Liver (tissue), 9 donors: Measurements from ENCODE around the gene SLC8A3. TPM values are rescaled to one million over a fixed set of nuclear protein-coding genes. Genes with fewer than 3 reads are reported as not detected.

ENCODE experiments used
- DNase-seq: peaks from one replicate; pipeline ENCODE4 v3.0.0-alpha.2; 2017; ENCODE audit warnings: low spot score
- H3K27ac ChIP-seq, 2 donors: one replicate each; pipeline ENCODE4 v1.7.0; 2013; ENCODE audit warnings: inconsistent platforms in 2 of 2, low read length in 2 of 2, control low read depth in 1 of 2, low read depth in 1 of 2, mild to moderate bottlenecking in 1 of 2
- H3K27me3 ChIP-seq, 4 donors: one replicate each; pipeline versions ENCODE4 v1.6.1 to v1.7.0; 2013; ENCODE audit warnings: low read length in 3 of 4, inconsistent platforms in 1 of 4, mild to moderate bottlenecking in 1 of 4, moderate library complexity in 1 of 4; ENCODE audit not compliant: control insufficient read depth in 4 of 4, insufficient read depth in 4 of 4
- H3K36me3 ChIP-seq, 4 donors: one replicate each; pipeline versions ENCODE4 v1.6.1 to v1.7.0; 2013; ENCODE audit warnings: low read length in 3 of 4, mild to moderate bottlenecking in 3 of 4, low read depth in 1 of 4, moderate library complexity in 1 of 4; ENCODE audit not compliant: control insufficient read depth in 4 of 4, insufficient read depth in 3 of 4
- H3K4me1 ChIP-seq, 4 donors: one replicate each; pipeline versions ENCODE4 v1.6.1 to v1.7.0; 2013; ENCODE audit warnings: low read length in 3 of 4, mild to moderate bottlenecking in 3 of 4, moderate library complexity in 1 of 4; ENCODE audit not compliant: control insufficient read depth in 4 of 4, insufficient read depth in 4 of 4
- H3K4me3 ChIP-seq, 3 donors: one replicate each; pipeline versions ENCODE4 v1.6.1 to v1.7.0; 2013; ENCODE audit warnings: low read length in 3 of 3, control low read depth in 1 of 3, low read depth in 1 of 3, mild to moderate bottlenecking in 1 of 3
- H3K9ac ChIP-seq, 2 donors: one replicate each; pipeline ENCODE4 v1.7.0; 2013; ENCODE audit warnings: low read length in 2 of 2, mild to moderate bottlenecking in 2 of 2, moderate library complexity in 2 of 2, control low read depth in 1 of 2, low read depth in 1 of 2
- H3K9me3 ChIP-seq, 4 donors: one replicate each; pipeline versions ENCODE4 v1.6.1 to v1.7.0; 2013; ENCODE audit warnings: low read length in 3 of 4; ENCODE audit not compliant: control insufficient read depth in 4 of 4
- ATF3 ChIP-seq: IDR thresholded peaks from 2 replicates; pipeline ENCODE4 v1.6.1; 2016; ENCODE audit warnings: antibody characterized with exemption
- CTCF ChIP-seq: fragments of 150-350 bp; IDR thresholded peaks from 2 replicates; pipeline ENCODE4 v1.5.1; 2017; ENCODE audit warnings: improper control_type of control experiment, low read depth, low read length; ENCODE audit not compliant: missing input control
- EGR1 ChIP-seq, 2 donors: IDR thresholded peaks; 2 replicates each; pipeline ENCODE4 v1.6.1; 2016 to 2018; ENCODE audit warnings: antibody characterized with exemption in 2 of 2, low read depth in 2 of 2
- FOXA1 ChIP-seq: IDR thresholded peaks from 2 replicates; pipeline ENCODE4 v1.6.1; 2016; ENCODE audit warnings: antibody characterized with exemption
- FOXA2 ChIP-seq: IDR thresholded peaks from 2 replicates; pipeline ENCODE4 v1.6.1; 2016; ENCODE audit warnings: antibody characterized with exemption
- GABPA ChIP-seq, 2 donors: IDR thresholded peaks in 1 of 2; conservative IDR thresholded peaks in 1 of 2; 2 replicates each; pipeline ENCODE4 v1.6.1; 2016; ENCODE audit warnings: antibody characterized with exemption in 2 of 2, mild to moderate bottlenecking in 1 of 2, moderate library complexity in 1 of 2
- HNF4A ChIP-seq, 2 donors: conservative IDR thresholded peaks; 2 replicates each; pipeline ENCODE4 v1.6.1; 2016; ENCODE audit warnings: antibody characterized with exemption in 2 of 2, mild to moderate bottlenecking in 2 of 2
- HNF4G ChIP-seq: IDR thresholded peaks from 2 replicates; pipeline ENCODE4 v1.6.1; 2016; ENCODE audit warnings: antibody characterized with exemption
- JUND ChIP-seq, 2 donors: IDR thresholded peaks; 2 replicates each; pipeline ENCODE4 v1.6.1; 2016; ENCODE audit warnings: antibody characterized with exemption in 2 of 2
- MAX ChIP-seq: IDR thresholded peaks from 2 replicates; pipeline ENCODE4 v1.6.1; 2016; ENCODE audit warnings: antibody characterized with exemption
- NR2F2 ChIP-seq: IDR thresholded peaks from 2 replicates; pipeline ENCODE4 v1.6.1; 2016; ENCODE audit warnings: antibody characterized with exemption
- RAD21 ChIP-seq, 2 donors: IDR thresholded peaks; 2 replicates each; pipeline ENCODE4 v1.6.1; 2016; ENCODE audit warnings: antibody characterized with exemption in 2 of 2, mild to moderate bottlenecking in 2 of 2
- REST ChIP-seq: IDR thresholded peaks from 2 replicates; pipeline ENCODE4 v1.6.1; 2016; ENCODE audit warnings: antibody characterized with exemption, mild to moderate bottlenecking
- RXRA ChIP-seq, 2 donors: IDR thresholded peaks; 2 replicates each; pipeline ENCODE4 v1.6.1; 2017 to 2018; ENCODE audit warnings: antibody characterized with exemption in 2 of 2, mild to moderate bottlenecking in 1 of 2
- SP1 ChIP-seq: IDR thresholded peaks from 2 replicates; pipeline ENCODE4 v1.6.1; 2018; ENCODE audit warnings: antibody characterized with exemption, mild to moderate bottlenecking
- TAF1 ChIP-seq: conservative IDR thresholded peaks from 2 replicates; pipeline ENCODE4 v1.6.1; 2016; ENCODE audit warnings: antibody characterized with exemption, mild to moderate bottlenecking
- YY1 ChIP-seq: IDR thresholded peaks from 2 replicates; pipeline ENCODE4 v1.6.1; 2016; ENCODE audit warnings: antibody characterized with exemption, mild to moderate bottlenecking
- ZBTB33 ChIP-seq: IDR thresholded peaks from 2 replicates; pipeline ENCODE4 v1.6.1; 2016; ENCODE audit warnings: antibody characterized with exemption
- WGBS: extraction: QIAGEN DNeasy Blood & Tissue Kit; methylation state at CpG from one replicate; pipeline ENCODE4 v1.1.7; 2013; 5-methylcytosine and 5-hydroxymethylcytosine counted together
- polyA plus RNA-seq, 2 donors: library from polyadenylated mRNA; stranded (reverse) in 1 of 2; unstranded in 1 of 2; fragments of 200-250 nt in 1 of 2; fragments of >200 nt in 1 of 2; fragmentation: Nextera tagmentation in 1 of 2; extraction: Ambion mirVana in 1 of 2; gene quantifications; one replicate each; pipeline versions ENCODE4 v1.2.1 to v1.2.3, GENCODE V29; 2013 to 2015
- total RNA-seq, 2 donors: library from RNA; depleted of rRNA; stranded (reverse); fragments of >200 nt; gene quantifications; one replicate each; pipeline ENCODE4 v1.2.3, GENCODE V29; 2014
- donor health status: healthy.
- donor health status: healthy.
- donor health status: healthy.
- donor health status: healthy.
- donor health status: healthy.

Gene SLC8A3
- total and polyA plus RNA-seq, 4 donors, result 0.05 to 0.56 (median 0.10) TPM; not detected in 1

- TF ChIP-seq JUND (IDR thresholded peaks at IDR 0.05), result no peak
These were observed 142.8 kb downstream of the SLC8A3 start (continued) for GRCh38 chr14:70045844-70046535.

GRCh38 chr14:70045310-70045709, 143.4 kb downstream of the SLC8A3 start:
- H3K27me3 ChIP-seq, result no peaks in the 10 kb centered on the region
- no peak overlapping the region for H3K4me3 ChIP-seq
- 88% methylated on average over 4 of the region's 4 CpGs for WGBS
- H3K27ac ChIP-seq, result no peak overlapping the region
- no peaks in the 10 kb centered on the region for H3K36me3 ChIP-seq
- no peak for TF ChIP-seq YY1
- TF ChIP-seq FOXA1, result no peak
- no peak for TF ChIP-seq REST
- TF ChIP-seq CTCF, result no peak
- TF ChIP-seq NR2F2, result no peak
- TF ChIP-seq GABPA (IDR thresholded peaks at IDR 0.05 in 1 of 2, conservative IDR thresholded peaks at IDR 0.05 in 1 of 2), result no peak
- TF ChIP-seq JUND (IDR thresholded peaks at IDR 0.05), result no peak
- TF ChIP-seq TAF1, result no peak
- TF ChIP-seq RAD21 (IDR thresholded peaks at IDR 0.05), result no peak
- TF ChIP-seq HNF4A (conservative IDR thresholded peaks at IDR 0.05), result no peak
- no peak for TF ChIP-seq ZBTB33
- TF ChIP-seq ATF3, result no peak
- TF ChIP-seq MAX, result no peak
- no peak for TF ChIP-seq HNF4G
- TF ChIP-seq RXRA (IDR thresholded peaks at IDR 0.05), result no peak
- TF ChIP-seq FOXA2, result no peak
- no peak for TF ChIP-seq EGR1 (IDR thresholded peaks at IDR 0.05; ENCODE audit: low read depth in 2 of 2)
- no peak for TF ChIP-seq SP1
- no peak overlapping the region for H3K9ac ChIP-seq
- H3K9me3 ChIP-seq, result no peaks in the 10 kb centered on the region
- no peak for DNase-seq
- peaks cover 0 to 7% (median 5%) of the 10 kb centered on the region in 4 donors for H3K4me1 ChIP-seq
